ENCODE results near the gene PCBP4. TPM values are rescaled to one million over a fixed set of nuclear protein-coding genes. Genes with fewer than 3 reads are reported as not detected.
A peak's percentile ranks its signal among the peaks of the same experiment; 100 is the strongest.

Gene PCBP4
- total and polyA plus RNA-seq, 2 experiments from 2014 or later: 40.4 to 71.2 TPM

DNA sequence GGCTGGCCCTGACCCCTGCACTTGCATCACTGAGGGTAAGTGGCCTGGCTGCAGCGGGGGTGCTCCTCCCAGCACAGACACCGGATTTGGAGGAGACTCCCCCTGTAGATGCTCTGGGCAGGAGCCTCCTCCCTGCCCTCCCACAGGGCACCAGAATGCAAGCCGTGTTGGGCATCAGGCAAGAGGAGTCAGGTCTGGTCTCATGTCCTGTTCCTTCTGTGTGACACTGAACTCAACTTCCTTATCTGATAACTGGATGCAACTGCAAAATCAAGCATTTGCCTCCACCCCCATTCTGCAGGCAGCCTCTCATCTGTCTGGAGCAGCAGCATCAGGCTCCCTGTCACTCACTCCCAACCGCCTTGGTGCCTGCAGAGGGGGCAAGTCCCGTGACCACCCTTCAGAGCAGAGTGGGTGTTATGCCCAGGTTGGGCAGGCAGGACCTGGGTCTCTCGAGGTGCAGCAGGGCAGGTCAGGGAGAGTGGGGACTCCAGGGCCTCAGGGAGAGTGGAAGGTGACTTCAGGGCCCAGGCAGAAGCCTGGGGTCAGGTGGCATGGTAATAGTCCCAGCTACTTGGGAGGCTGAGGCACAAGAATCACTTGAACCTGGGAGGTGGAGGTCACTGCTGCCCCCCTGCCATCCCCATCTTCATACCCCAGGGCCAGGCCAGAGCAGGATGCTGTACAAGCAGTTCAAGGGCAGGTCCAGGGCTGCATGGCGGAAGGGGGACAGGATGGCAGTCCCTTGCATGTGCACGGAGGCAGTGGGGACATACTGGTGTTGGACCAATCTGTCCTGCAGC lies 39.0 kb upstream of the PCBP4 start:
- H3K4me1 ChIP-seq (ENCODE audit: insufficient read depth): peaks cover 12% of the 10 kb centered on the region
- H2AFZ ChIP-seq: peak overlapping the region; percentile 35
- H3F3A ChIP-seq (ENCODE audit: insufficient read depth): no peaks in the 10 kb centered on the region
- no peaks in the 10 kb centered on the region for H3K79me2 ChIP-seq (ENCODE audit: insufficient read depth)
- DNase-seq: no peak
- no peaks in the 10 kb centered on the region for H3K9me3 ChIP-seq (ENCODE audit: low read depth)
- no peak overlapping the region for H3K27ac ChIP-seq
- peak overlapping the region; percentile 52 for H3K4me2 ChIP-seq (ENCODE audit: unreplicated experiment)
- WGBS, 2 experiments (ENCODE audit: low coverage in 1 of 2, low lambda C conversion rate in 2 of 2, missing lambda C conversion rate in 2 of 2): 31 to 37% methylated on average over 8 of the region's 8 CpGs
- H3K36me3 ChIP-seq (ENCODE audit: low read depth): no peaks in the 10 kb centered on the region
- no peak overlapping the region for H3K9ac ChIP-seq
- in situ Hi-C loops (cut with MboI): loop anchor here (10.0 kb wide), 1 partner anchor 109 kb away; no protein-coding TSS in a partner anchor
- no peaks in the 10 kb centered on the region for H3K27me3 ChIP-seq (replicated peaks; ENCODE audit: insufficient read depth)
- no peak for TF ChIP-seq EZH2 (IDR thresholded peaks at IDR 0.05; ENCODE audit: insufficient read depth, poor library complexity, severe bottlenecking)
- no peak for TF ChIP-seq EZH2phosphoT487 (IDR thresholded peaks at IDR 0.05; ENCODE audit: insufficient read depth, low read depth)
- H4K20me1 ChIP-seq (ENCODE audit: insufficient read depth): no peaks in the 10 kb centered on the region
- H3K4me3 ChIP-seq: no peak overlapping the region
- H3K9me2 ChIP-seq (ENCODE audit: insufficient read depth): no peaks in the 10 kb centered on the region

DNA sequence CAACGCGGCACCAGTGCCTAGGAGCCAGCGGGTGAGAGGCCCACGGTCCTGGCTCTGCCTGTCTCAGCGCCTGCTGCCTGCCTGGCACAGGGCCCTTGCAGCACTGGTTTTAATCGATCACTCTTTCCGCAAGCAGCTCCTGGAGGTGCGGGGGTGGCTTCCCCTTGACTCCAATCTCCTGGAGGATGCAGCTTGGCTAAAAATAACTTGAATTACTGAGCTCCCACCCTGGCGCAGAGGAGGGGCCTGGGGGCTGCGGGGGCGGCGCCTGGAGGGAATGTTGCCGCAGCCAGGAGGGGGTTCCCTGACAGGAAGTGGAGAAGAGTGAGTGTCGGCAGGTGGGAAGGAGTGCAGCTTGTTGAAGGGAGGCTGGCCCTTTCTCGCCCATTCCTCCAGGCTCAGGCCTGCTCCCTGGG lies 38.3 kb upstream of the PCBP4 start:
- Histone ChIP-seq H4K20me1 (ENCODE audit: insufficient read depth) (no peaks in the 10 kb centered on the region), H3K4me2 (ENCODE audit: unreplicated experiment) (peak overlapping the region; percentile 52)
- 4% methylated on average over 13 to 15 of the region's 15 CpGs for WGBS, 2 experiments (ENCODE audit: low coverage in 1 of 2, low lambda C conversion rate in 2 of 2, missing lambda C conversion rate in 2 of 2)

DNA sequence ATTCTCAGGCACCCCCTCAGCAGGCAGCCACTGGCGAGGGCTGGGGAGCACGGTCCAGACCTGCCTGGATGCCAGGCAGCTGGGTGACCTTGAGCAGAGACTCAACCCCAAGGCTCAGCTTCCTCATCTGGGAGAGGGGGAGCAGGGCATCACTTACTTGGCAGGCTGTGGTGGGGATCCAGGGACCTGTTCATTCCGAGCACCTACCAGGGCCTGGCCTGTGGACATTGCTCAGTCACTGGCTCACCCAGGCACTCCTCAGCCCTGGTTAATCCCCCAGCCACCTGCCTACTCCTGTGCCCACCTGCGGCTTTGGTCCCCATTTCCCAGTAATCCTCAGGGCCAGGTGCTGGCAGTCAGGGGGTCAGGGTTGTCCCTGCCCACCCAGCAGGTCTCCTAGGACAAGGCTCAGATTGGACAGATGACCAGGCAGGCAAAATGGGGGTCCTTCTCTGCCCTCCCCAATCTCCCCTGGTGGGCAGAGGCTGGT lies 37.7 kb upstream of the PCBP4 start:
- Histone ChIP-seq H4K20me1 (ENCODE audit: insufficient read depth) (no peaks in the 10 kb centered on the region), H3K36me3 (ENCODE audit: low read depth) (no peaks in the 10 kb centered on the region), H3K79me2 (ENCODE audit: insufficient read depth) (no peaks in the 10 kb centered on the region), H2AFZ (peak overlapping the region; percentile 35), H3K4me2 (ENCODE audit: unreplicated experiment) (peak overlapping the region; percentile 52), H3K9me2 (ENCODE audit: insufficient read depth) (no peaks in the 10 kb centered on the region), H3K4me1 (ENCODE audit: insufficient read depth) (peaks cover 12% of the 10 kb centered on the region), H3K4me3 (no peak overlapping the region), H3K27me3 (replicated peaks; ENCODE audit: insufficient read depth) (no peaks in the 10 kb centered on the region), H3F3A (ENCODE audit: insufficient read depth) (no peaks in the 10 kb centered on the region), H3K9me3 (ENCODE audit: low read depth) (no peaks in the 10 kb centered on the region), H3K27ac (no peak overlapping the region), H3K9ac (peak overlapping the region; percentile 32; the same call in 1 of the 2 replicates)
- TF ChIP-seq EZH2 (IDR thresholded peaks at IDR 0.05; ENCODE audit: insufficient read depth, poor library complexity, severe bottlenecking) (no peak), EZH2phosphoT487 (IDR thresholded peaks at IDR 0.05; ENCODE audit: insufficient read depth, low read depth) (no peak)
- DNase-seq: no peak
- 92 to 96% methylated on average over 4 of the region's 4 CpGs for WGBS, 2 experiments (ENCODE audit: low coverage in 1 of 2, low lambda C conversion rate in 2 of 2, missing lambda C conversion rate in 2 of 2)
- in situ Hi-C loops (cut with MboI): loop anchor here (10.0 kb wide), 1 partner anchor 110 kb away; no protein-coding TSS in a partner anchor

More for the DNA sequence above, 38.3 kb upstream of the PCBP4 start:
- Histone ChIP-seq H3K9me2 (ENCODE audit: insufficient read depth) (no peaks in the 10 kb centered on the region), H3K36me3 (ENCODE audit: low read depth) (no peaks in the 10 kb centered on the region), H3K9me3 (ENCODE audit: low read depth) (no peaks in the 10 kb centered on the region), H3K79me2 (ENCODE audit: insufficient read depth) (no peaks in the 10 kb centered on the region), H3K9ac (peak overlapping the region; percentile 32; the same call in 1 of the 2 replicates), H3K4me1 (ENCODE audit: insufficient read depth) (peaks cover 12% of the 10 kb centered on the region), H3K4me3 (no peak overlapping the region), H2AFZ (peak overlapping the region; percentile 35), H3K27me3 (replicated peaks; ENCODE audit: insufficient read depth) (no peaks in the 10 kb centered on the region), H3F3A (ENCODE audit: insufficient read depth) (no peaks in the 10 kb centered on the region), H3K27ac (no peak overlapping the region)
- TF ChIP-seq EZH2phosphoT487 (IDR thresholded peaks at IDR 0.05; ENCODE audit: insufficient read depth, low read depth) (no peak), EZH2 (IDR thresholded peaks at IDR 0.05; ENCODE audit: insufficient read depth, poor library complexity, severe bottlenecking) (no peak)
- peak; percentile 85 for DNase-seq
- in situ Hi-C loops (cut with MboI): loop anchor here (10.0 kb wide), 1 partner anchor 109 kb away; no protein-coding TSS in a partner anchor

DNA sequence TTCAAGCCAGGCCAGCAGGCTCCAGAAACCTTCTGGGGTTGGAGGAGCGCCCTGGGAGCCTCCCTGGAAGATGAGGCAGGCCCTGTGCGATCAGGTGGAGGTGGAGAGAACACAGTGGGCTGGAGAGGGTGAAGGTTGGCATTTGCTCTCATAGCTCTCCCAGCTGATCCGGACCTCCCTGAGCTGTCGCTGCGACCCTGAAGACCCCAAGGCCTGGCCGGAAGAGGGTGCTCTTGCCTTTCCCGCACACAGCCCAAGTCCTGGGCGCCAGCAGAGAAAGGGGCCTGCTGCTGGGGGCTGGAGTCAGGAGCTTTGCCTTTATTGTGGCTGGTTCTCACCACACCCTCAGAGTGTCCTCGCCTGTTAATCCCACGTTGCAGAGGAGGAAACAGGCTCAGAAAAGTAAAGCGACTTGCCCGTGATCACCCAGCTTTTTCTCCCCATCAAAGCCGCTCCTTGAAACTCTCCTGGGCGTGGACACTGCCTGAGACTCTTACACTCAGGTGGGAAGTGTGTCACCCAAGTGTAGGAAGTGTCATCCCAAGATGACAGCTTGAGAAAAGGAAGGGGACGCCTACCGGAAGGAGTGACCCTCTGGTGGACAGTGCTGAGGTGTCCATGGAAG lies 37.0 kb upstream of the PCBP4 start:
- in situ Hi-C loops (cut with MboI): loop anchor here (10.0 kb wide), 1 partner anchor 111 kb away; no protein-coding TSS in a partner anchor
- Histone ChIP-seq H3F3A (ENCODE audit: insufficient read depth) (no peaks in the 10 kb centered on the region), H3K9me3 (ENCODE audit: low read depth) (no peaks in the 10 kb centered on the region), H3K27me3 (replicated peaks; ENCODE audit: insufficient read depth) (no peaks in the 10 kb centered on the region), H3K4me3 (no peak overlapping the region), H3K36me3 (ENCODE audit: low read depth) (no peaks in the 10 kb centered on the region), H3K27ac (no peak overlapping the region), H4K20me1 (ENCODE audit: insufficient read depth) (no peaks in the 10 kb centered on the region), H3K9me2 (ENCODE audit: insufficient read depth) (no peaks in the 10 kb centered on the region), H3K4me1 (ENCODE audit: insufficient read depth) (peaks cover 12% of the 10 kb centered on the region), H3K9ac (no peak overlapping the region), H3K4me2 (ENCODE audit: unreplicated experiment) (no peak overlapping the region), H2AFZ (no peak overlapping the region), H3K79me2 (ENCODE audit: insufficient read depth) (no peaks in the 10 kb centered on the region)
- TF ChIP-seq EZH2phosphoT487 (IDR thresholded peaks at IDR 0.05; ENCODE audit: insufficient read depth, low read depth): no peak
- no peak for TF ChIP-seq EZH2 (IDR thresholded peaks at IDR 0.05; ENCODE audit: insufficient read depth, poor library complexity, severe bottlenecking)
- DNase-seq: peak; percentile 26
- WGBS, 2 experiments (ENCODE audit: low coverage in 1 of 2, low lambda C conversion rate in 2 of 2, missing lambda C conversion rate in 2 of 2): 73 to 74% methylated on average over 16 of the region's 16 CpGs

Data from GM23248 (cell line).